HuH-7 (cell line): Measurements from ENCODE around the gene PERM1.

Source experiments
- DNase-seq: peaks from one replicate; pipeline ENCODE4 v3.0.0; 2011; ENCODE audit warnings: low spot score

PERM1 gene

DNA sequence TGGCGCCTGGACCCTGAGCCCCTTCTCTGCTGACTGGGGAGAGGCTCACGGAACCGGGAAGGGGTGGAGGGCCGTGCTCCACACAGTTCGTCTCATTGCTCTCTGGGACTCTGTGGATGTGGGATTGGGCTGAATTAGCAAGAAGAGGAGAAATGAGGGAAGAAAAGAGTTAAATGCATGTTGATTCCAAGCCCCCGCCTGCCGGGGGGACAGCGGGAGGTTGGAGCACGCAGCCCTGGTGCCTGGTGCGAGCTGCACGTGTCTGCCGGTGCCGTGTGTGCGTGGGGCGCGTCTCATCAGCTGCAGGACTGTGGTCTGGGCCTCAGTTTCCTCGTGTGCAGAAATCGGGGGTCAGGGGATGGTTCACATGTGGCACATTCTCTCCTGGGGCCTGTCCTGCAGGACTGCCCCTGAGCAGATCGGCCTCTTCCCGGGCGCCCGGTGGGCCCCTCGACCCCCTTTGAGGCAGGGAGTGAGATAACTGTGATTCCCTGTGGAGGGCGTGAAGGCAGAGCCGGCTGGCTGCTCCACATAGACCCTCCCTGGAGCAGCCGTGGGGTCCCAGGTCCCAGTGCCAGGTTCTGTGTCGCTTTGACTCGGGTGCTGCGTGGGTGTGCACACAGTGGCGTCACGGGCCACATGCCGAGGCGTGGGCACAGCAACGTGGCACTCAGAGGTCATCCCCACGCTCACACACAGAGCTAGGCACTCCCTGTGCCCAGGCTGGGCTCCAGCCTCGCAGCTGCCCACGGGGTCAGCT is 46.7 kb downstream of the PERM1 start:
- DNase-seq = no peak

GRCh38 chr1:933603-933940 is 48.3 kb downstream of the PERM1 start:
- no peak for DNase-seq

- DNase-seq = no peak
Measured at GRCh38 chr1:932776-933602, 48.9 kb downstream of the PERM1 start.

DNA sequence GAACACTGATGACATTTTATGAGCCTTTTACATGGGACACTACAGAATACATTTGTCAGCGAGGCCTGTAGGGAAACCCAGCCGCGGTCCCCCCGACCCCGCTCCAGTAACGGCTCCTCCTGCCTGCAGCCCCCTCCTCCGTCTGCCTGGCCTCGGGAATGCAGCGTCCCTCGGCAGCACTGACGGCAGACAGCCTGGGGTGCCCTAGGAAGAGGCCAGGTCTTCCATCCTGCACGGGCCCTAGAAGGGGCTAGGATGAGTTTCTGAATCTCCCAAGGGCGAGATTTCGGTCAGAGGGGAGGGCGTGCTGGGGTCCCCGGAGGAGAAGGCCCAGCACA is 49.8 kb downstream of the PERM1 start:
- DNase-seq = no peak

- no peak for DNase-seq
Measured at GRCh38 chr1:931380-932172, 50.3 kb downstream of the PERM1 start.

DNA sequence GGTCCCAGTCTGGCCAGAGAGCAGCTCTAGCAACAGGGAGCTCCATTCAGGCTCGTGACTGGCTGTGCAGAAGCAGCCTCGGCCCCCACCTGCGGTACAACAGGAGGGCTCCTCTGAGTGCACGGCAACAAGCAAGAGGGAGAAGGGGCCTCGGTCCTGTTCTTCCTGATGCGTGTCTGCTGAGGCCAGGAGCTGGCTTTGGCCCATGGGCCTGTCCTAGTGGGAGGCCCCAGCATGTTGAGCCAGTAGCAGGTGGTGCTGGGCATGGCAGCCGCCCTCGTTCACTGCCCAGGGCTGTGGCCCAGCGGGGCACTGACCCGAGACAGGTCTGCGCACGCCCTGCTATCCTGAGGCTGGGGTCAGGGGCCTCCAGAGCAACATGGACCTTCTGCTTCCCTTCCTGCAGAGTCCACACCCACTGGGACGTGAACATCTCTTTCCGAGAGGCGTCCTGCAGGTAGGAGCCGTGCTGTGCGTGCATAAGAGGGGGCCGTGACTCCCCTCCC is 51.2 kb downstream of the PERM1 start:
- DNase-seq = no peak

DNA sequence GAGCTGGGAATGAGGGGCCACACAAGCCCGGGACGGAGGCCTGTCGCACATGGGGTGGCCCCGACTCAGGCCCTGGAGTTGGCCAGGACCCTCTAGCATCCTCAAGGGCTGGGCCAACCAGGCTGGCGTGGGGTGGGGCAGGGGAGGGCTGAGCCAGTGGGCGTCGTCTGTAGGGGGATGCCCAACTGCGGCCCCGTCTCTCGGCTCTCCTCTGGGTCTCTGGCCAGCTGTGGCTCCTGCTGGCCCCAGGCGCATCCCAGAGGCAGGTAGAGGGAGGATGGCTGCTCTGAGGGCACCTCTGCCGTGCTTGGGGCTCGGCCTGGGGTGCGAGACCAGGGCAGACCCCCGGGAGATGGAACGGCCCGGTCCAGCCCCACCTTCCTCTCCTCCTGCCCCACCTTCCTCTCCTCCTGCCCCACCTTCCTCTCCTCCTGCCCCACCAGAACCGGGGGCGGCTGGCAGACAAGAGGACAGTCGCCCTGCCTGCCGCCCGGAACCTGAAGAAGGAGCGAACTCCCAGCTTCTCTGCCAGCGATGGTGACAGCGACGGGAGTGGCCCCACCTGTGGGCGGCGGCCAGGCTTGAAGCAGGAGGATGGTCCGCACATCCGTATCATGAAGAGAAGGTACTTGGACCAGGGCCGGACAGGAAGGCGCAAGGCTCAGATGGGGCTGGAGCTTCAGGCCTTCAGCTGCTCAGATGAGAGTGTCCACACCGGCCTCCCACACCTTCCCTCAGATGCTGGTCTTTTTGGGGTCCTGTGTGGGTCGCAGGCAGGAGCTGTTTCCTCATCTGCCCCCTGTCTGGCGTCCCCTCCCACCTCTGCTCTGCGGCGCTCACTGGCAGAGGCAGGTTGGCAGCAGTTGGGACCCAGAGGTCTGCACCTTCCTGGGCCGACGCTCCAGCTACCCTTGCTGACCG is 51.9 kb downstream of the PERM1 start:
- DNase-seq = no peak

DNA sequence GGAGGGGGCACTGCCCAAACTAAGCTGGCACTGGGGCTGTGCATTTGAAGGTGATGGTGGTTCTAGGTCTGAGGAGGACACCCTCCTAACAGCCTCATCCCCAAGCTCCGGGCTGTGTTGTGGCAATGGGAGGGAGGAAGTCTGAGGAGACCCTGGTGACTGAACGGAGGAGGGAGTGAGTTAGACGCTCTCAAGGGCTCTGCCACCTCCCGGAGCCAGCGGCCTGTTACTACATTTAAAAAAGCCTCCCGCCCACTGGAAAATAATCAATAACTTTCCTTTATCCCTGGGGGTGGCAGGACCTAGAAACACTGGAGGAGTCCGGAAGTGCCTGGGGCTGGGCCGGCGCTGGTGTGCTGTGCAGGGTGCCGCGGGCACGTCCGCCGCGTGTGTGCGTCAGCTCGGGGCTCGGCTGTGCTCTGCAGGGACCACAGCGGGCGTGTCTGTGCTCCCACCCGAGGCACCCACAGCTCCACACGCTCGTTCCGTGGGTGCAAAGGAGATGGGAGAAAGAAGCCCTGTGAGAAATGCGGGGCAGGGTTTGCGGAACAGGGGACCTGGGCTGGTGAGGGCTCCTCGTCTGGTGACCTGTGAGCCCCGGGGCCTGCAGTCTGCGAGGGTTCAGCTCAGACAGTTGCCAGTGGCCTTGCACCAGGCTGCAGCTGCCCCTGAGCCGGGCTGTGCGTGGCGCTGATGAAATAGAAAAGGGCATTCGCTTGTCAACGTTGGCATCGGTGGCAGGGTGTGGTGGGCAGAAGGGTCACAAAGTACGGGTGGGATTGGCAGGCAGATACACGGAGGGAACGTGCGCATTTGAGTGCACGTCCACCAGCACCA is 52.9 kb downstream of the PERM1 start:
- no peak for DNase-seq

- no peak for DNase-seq
Measured at GRCh38 chr1:927748-928147, 54.1 kb downstream of the PERM1 start.

- DNase-seq = no peak
Measured at GRCh38 chr1:927234-927633, 54.7 kb downstream of the PERM1 start.

DNA sequence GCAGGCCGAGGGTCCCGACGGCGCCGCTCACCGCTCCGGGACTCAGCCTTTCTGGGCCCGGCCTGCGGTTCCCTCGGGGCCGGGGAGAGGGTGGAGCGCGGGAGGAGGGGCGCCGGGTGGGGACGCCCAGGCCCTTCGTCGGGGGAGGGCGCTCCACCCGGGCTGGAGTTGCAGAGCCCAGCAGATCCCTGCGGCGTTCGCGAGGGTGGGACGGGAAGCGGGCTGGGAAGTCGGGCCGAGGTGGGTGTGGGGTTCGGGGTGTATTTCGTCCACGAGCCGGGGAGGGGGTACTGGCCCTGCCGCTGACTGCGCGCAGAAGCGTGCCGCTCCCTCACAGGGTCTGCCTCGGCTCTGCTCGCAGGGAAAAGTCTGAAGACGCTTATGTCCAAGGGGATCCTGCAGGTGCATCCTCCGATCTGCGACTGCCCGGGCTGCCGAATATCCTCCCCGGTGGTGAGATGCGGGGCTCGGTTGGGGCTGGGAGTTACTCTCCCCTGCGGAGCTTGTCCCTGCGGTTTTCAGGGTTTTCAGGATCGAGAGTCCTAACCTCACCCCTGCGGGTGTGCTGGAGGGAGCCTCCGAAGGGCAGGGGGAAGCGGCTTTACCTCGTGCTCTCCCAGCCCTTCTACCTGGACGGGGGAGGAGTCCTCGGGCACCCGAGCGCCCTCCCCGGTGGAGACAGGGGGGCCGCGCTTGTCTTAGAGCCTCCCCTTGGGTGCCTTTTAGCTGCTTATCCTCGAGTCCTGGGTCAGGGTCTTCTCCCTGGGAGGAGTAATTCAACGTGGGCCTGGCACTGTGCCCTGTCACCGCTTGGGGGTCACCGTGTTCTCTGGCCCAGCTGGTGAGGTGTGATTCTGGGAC is 56.1 kb downstream of the PERM1 start:
- DNase-seq = peak; percentile 89
